Smooth muscle cell (in vitro differentiated cells): ENCODE measurements around the gene SMR3A. TPM values are rescaled to one million over a fixed set of nuclear protein-coding genes. Genes with fewer than 3 reads are reported as not detected.

Experiments
- DNase-seq: peaks from one replicate; lab custom pipeline; 2025; ENCODE audit not compliant: unreplicated experiment; lab: John Stamatoyannopoulos, UW
- H2AFZ ChIP-seq: fragments of 200-600 bp; sonication (generic); 2 replicates; pipeline ENCODE4 v1.6.0; 2016; ENCODE audit warnings: antibody characterized with exemption, low read depth, mild to moderate bottlenecking
- H3F3A ChIP-seq: fragments of 200-600 bp; sonication (generic); 2 replicates; pipeline ENCODE4 v1.6.0; 2017; ENCODE audit warnings: antibody characterized with exemption, low read depth
- H3K27ac ChIP-seq: fragments of 200-600 bp; sonication (generic); 2 replicates; pipeline ENCODE4 v1.5.1; 2016; ENCODE audit warnings: low read depth, mild to moderate bottlenecking
- H3K27me3 ChIP-seq: fragments of 200-600 bp; sonication (generic); 2 replicates; pipeline ENCODE4 v1.6.1; 2016; ENCODE audit warnings: low read depth, mild to moderate bottlenecking
- H3K36me3 ChIP-seq: fragments of 200-600 bp; sonication (generic); 2 replicates; pipeline ENCODE4 v1.5.1; 2016; ENCODE audit warnings: low read depth
- H3K4me1 ChIP-seq: fragments of 200-600 bp; sonication (generic); 2 replicates; pipeline ENCODE4 v1.5.1; 2016; ENCODE audit warnings: low read depth
- H3K4me2 ChIP-seq: fragments of 200-600 bp; sonication (generic); 2 replicates; pipeline ENCODE4 v1.6.0; 2016; ENCODE audit warnings: mild to moderate bottlenecking
- H3K4me3 ChIP-seq: fragments of 200-600 bp; sonication (generic); 2 replicates; pipeline ENCODE4 v1.5.1; 2016; ENCODE audit warnings: mild to moderate bottlenecking
- H3K79me2 ChIP-seq: fragments of 200-600 bp; sonication (generic); 2 replicates; pipeline ENCODE4 v1.6.0; 2016; ENCODE audit warnings: low read depth, mild to moderate bottlenecking
- H3K9ac ChIP-seq: fragments of 200-600 bp; sonication (generic); 2 replicates; pipeline ENCODE4 v1.6.0; 2016; ENCODE audit warnings: low read depth
- H3K9me3 ChIP-seq: fragments of 200-600 bp; sonication (generic); replicated peaks from 2 replicates; pipeline ENCODE4 v1.5.1; 2016; ENCODE audit warnings: low read depth
- H4K20me1 ChIP-seq: fragments of 200-600 bp; sonication (generic); 2 replicates; pipeline ENCODE4 v1.6.0; 2016; ENCODE audit warnings: low read depth
- CTCF ChIP-seq: fragments of 200-600 bp; sonication (generic); IDR thresholded peaks from 2 replicates; pipeline ENCODE4 v1.5.1; 2017; ENCODE audit warnings: borderline replicate concordance, mild to moderate bottlenecking, antibody characterized with exemption; ENCODE audit not compliant: insufficient read depth, poor library complexity, severe bottlenecking
- WGBS: methylation state at CpG from one replicate; pipeline ENCODE4 v1.1.7; 2016; ENCODE audit warnings: low lambda C conversion rate; 5-methylcytosine and 5-hydroxymethylcytosine counted together
- polyA plus RNA-seq: library from polyadenylated mRNA; unstranded; fragments of >200 nt; fragmentation: Nextera tagmentation; extraction: Ambion mirVana; gene quantifications from 2 replicates; pipeline ENCODE4 v1.2.1, GENCODE V29; 2016
- total RNA-seq: library from RNA; depleted of rRNA; stranded (reverse); fragments of >200 nt; gene quantifications from 2 replicates; pipeline ENCODE4 v1.2.3, GENCODE V29; 2014

The SMR3A gene
- total and polyA plus RNA-seq, 2 experiments from 2014 or later: not detected

- H3K4me1 ChIP-seq: no peaks in the 10 kb centered on the region
- no peaks in the 10 kb centered on the region for H4K20me1 ChIP-seq
- H3K27ac ChIP-seq: no peak within 1 kb of the TSS
- no peaks in the 10 kb centered on the region for H3K79me2 ChIP-seq
- WGBS: 91% methylated on average over 3 of the region's 3 CpGs
- no peaks in the 10 kb centered on the region for H3K36me3 ChIP-seq
- DNase-seq: no peak
- no peak within 1 kb of the TSS for H3K9ac ChIP-seq
- H3K4me2 ChIP-seq: no peak within 1 kb of the TSS
- H3K27me3 ChIP-seq: no peaks in the 10 kb centered on the region
- H3K4me3 ChIP-seq: no peak within 1 kb of the TSS
- no peak for TF ChIP-seq CTCF
- H3K9me3 ChIP-seq: no peaks in the 10 kb centered on the region
- no peaks in the 10 kb centered on the region for H3F3A ChIP-seq
- H2AFZ ChIP-seq: no peak within 1 kb of the TSS
Observed at GRCh38 chr4:70334681-70335080, 25.9 kb upstream of the SMR3A start, which contains the start of gene CABS1. TSS of gene CABS1 (plus strand) at chr4:70334981. CDS start at chr4:70335040, 59 bp downstream.

- Histone ChIP-seq H3K4me2 (no peak overlapping the region), H3K36me3 (no peaks in the 10 kb centered on the region), H3F3A (no peaks in the 10 kb centered on the region), H4K20me1 (no peaks in the 10 kb centered on the region), H3K9ac (no peak overlapping the region), H3K4me3 (no peak overlapping the region), H3K27ac (no peak overlapping the region), H3K27me3 (no peaks in the 10 kb centered on the region), H2AFZ (no peak overlapping the region), H3K4me1 (no peaks in the 10 kb centered on the region), H3K79me2 (no peaks in the 10 kb centered on the region), H3K9me3 (no peaks in the 10 kb centered on the region)
- WGBS: 88% methylated on average over 5 of the region's 5 CpGs
- DNase-seq: no peak
- TF ChIP-seq CTCF: no peak
Observed at GRCh38 chr4:70336043-70336442, 24.5 kb upstream of the SMR3A start.

GRCh38 chr4:70337886-70338420 lies 22.6 kb upstream of the SMR3A start:
- Histone ChIP-seq H3K4me3 (no peak overlapping the region), H3K36me3 (no peaks in the 10 kb centered on the region), H2AFZ (no peak overlapping the region), H3K4me1 (no peaks in the 10 kb centered on the region), H3K4me2 (no peak overlapping the region), H4K20me1 (no peaks in the 10 kb centered on the region), H3K27ac (no peak overlapping the region), H3K9ac (no peak overlapping the region), H3F3A (no peaks in the 10 kb centered on the region), H3K79me2 (no peaks in the 10 kb centered on the region), H3K27me3 (no peaks in the 10 kb centered on the region), H3K9me3 (no peaks in the 10 kb centered on the region)
- no peak for TF ChIP-seq CTCF
- no peak for DNase-seq
- WGBS: 87% methylated on average over 1 of the region's 1 CpG

GRCh38 chr4:70356185-70356584 lies 4.4 kb upstream of the SMR3A start:
- WGBS: 64% methylated on average over 1 of the region's 1 CpG
- H2AFZ ChIP-seq: no peak overlapping the region
- H3K27ac ChIP-seq: no peak overlapping the region
- H3K9ac ChIP-seq: no peak overlapping the region
- H3F3A ChIP-seq: no peaks in the 10 kb centered on the region
- no peaks in the 10 kb centered on the region for H3K27me3 ChIP-seq
- H3K79me2 ChIP-seq: no peaks in the 10 kb centered on the region
- no peak for DNase-seq
- no peaks in the 10 kb centered on the region for H4K20me1 ChIP-seq
- no peak overlapping the region for H3K4me3 ChIP-seq
- H3K4me2 ChIP-seq: no peak overlapping the region
- no peaks in the 10 kb centered on the region for H3K4me1 ChIP-seq
- H3K9me3 ChIP-seq: no peaks in the 10 kb centered on the region
- no peaks in the 10 kb centered on the region for H3K36me3 ChIP-seq
- no peak for TF ChIP-seq CTCF
